ENCODE results near the gene MED9. TPM values are rescaled to one million over a fixed set of nuclear protein-coding genes. Genes with fewer than 3 reads are reported as not detected.
A peak's percentile ranks its signal among the peaks of the same experiment; 100 is the strongest.

MED9 gene
- total and polyA plus RNA-seq, 2 of the 4 experiments (the other 2 are of a cell fraction): 6.1 to 10.1 TPM

DNA sequence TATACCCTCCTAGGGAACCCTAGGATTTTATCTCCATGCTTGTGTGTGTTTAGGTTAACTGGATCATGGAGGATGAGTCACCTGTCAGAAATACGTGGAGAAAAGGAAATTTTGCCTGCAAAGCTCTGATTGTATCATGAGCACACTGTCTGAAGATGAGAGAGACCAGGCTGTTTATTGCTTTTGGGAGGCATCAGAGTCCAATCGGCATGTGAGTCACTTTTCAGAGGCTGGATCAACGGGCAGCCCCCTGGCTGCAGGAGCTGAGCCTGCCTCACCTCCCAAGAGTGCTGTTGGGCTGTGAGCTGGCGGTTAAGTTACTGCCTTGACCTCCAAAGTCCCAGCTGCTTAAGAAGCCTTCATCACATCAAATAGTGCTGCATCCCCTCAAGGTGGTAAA lies 41.5 kb upstream of the MED9 start (continued):
- TF ChIP-seq RFX5 (IDR thresholded peaks at IDR 0.05; ENCODE audit: low read depth, low read length): no peak

DNA sequence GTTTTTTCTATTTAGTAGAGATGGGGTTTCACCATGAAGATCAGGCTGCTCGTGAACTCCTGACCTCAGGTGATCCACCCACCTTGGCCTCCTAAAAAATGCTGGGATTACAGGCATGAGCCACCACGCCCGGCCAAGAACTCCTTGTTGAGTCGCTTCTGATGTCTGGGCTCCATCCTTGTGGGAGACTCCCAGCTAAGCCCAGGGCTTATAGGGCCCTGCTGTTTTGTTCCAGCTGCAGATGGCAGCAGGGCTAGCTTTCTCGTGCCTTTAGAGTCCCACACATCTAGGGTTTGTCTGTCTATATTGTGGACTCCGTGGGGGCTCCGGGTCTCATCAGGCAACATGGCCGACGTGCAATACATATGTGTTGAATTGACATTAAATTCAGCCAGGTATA lies 39.3 kb upstream of the MED9 start:
- Histone ChIP-seq H2BK120ac (ENCODE audit: low read depth, low read length) (peak overlapping the region; percentile 54; the same call in 1 of the 2 replicates), H3K14ac (replicated peaks; ENCODE audit: low read depth, low read length) (0 out of 2 replicates have a peak overlapping the region, but pooled peaks have one; percentile 25), H2AFZ (replicated peaks; ENCODE audit: low read length, poor library complexity) (no peak overlapping the region), H2AK9ac (replicated peaks; ENCODE audit: low read depth, low read length, poor library complexity) (no peak overlapping the region), H2AK5ac (ENCODE audit: low read depth, low read length) (peak overlapping the region; percentile 95), H3K9me3 (ENCODE audit: control insufficient read depth, insufficient read depth, low read length) (no peaks in the 10 kb centered on the region), H3K36me3 (ENCODE audit: control insufficient read depth, insufficient read depth, low read length) (no peaks in the 10 kb centered on the region), H3K4me3 (ENCODE audit: insufficient read depth, low read depth, low read length) (no peak overlapping the region), H2BK15ac (ENCODE audit: low read depth, low read length) (peak overlapping the region; percentile 7; the same call in 1 of the 3 replicates), H4K5ac (ENCODE audit: low read depth, low read length) (no peak overlapping the region), H4K91ac (ENCODE audit: insufficient read depth, low read depth, low read length) (peak overlapping the region; percentile 45; the same call in 1 of the 2 replicates), H3K79me1 (ENCODE audit: low read depth in 1 of 2, low read length in 2 of 2) (no peaks in the 10 kb centered on the region), H2BK5ac (ENCODE audit: low read depth, low read length, poor library complexity, severe bottlenecking) (no peak overlapping the region), H3K9ac (ENCODE audit: low read depth, low read length) (no peak overlapping the region), H3K56ac (ENCODE audit: extremely low read depth, insufficient read depth, low read length) (no peak overlapping the region), H2BK20ac (ENCODE audit: low read depth, low read length) (0 out of 2 replicates have a peak overlapping the region, but pooled peaks have one; percentile 45), H4K20me1 (ENCODE audit: insufficient read depth, low read length) (peaks cover 3% of the 10 kb centered on the region; the same call in 1 of the 2 replicates), H3K27ac (ENCODE audit: insufficient read depth, low read length) (no peak overlapping the region), H3K9me1 (ENCODE audit: insufficient read depth, low read length) (peaks cover 17% of the 10 kb centered on the region), H3K4me2 (ENCODE audit: low read depth, low read length) (no peak overlapping the region), H3K27me3 (ENCODE audit: control insufficient read depth, insufficient read depth, low read length) (no peaks in the 10 kb centered on the region), H3K4ac (ENCODE audit: low read depth, low read length) (peak overlapping the region; percentile 26; the same call in 1 of the 2 replicates), H4K8ac (ENCODE audit: low read depth in 2 of 2, low read length in 2 of 2) (no peak overlapping the region), H3K18ac (ENCODE audit: low read depth, low read length) (no peak overlapping the region), H3K4me1 (ENCODE audit: control insufficient read depth, insufficient read depth, low read length) (peaks cover 14% of the 10 kb centered on the region), H3K23ac (ENCODE audit: low read depth, low read length) (no peak overlapping the region)
- DNase-seq: no peak
- in situ Hi-C loops (cut with MboI; ENCODE audit: low sequenced_read_pairs): no loop called here
- intact Hi-C loops (cut with micrococcal nuclease): no loop called here
- ATAC-seq (ENCODE audit: low read depth): no peak
- TF ChIP-seq POLR2A (IDR thresholded peaks at IDR 0.05; ENCODE audit: low read depth, low read length) (no peak), RFX5 (IDR thresholded peaks at IDR 0.05; ENCODE audit: low read depth, low read length) (no peak), CHD1 (IDR thresholded peaks at IDR 0.05; ENCODE audit: low read depth, low read length) (no peak)
- TF ChIP-seq, protein P1, sequence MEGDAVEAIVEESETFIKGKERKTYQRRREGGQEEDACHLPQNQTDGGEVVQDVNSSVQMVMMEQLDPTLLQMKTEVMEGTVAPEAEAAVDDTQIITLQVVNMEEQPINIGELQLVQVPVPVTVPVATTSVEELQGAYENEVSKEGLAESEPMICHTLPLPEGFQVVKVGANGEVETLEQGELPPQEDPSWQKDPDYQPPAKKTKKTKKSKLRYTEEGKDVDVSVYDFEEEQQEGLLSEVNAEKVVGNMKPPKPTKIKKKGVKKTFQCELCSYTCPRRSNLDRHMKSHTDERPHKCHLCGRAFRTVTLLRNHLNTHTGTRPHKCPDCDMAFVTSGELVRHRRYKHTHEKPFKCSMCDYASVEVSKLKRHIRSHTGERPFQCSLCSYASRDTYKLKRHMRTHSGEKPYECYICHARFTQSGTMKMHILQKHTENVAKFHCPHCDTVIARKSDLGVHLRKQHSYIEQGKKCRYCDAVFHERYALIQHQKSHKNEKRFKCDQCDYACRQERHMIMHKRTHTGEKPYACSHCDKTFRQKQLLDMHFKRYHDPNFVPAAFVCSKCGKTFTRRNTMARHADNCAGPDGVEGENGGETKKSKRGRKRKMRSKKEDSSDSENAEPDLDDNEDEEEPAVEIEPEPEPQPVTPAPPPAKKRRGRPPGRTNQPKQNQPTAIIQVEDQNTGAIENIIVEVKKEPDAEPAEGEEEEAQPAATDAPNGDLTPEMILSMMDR (conservative IDR thresholded peaks at IDR 0.05; ENCODE audit: low read depth, low read length): no peak
- dilution Hi-C loops (cut with HindIII; ENCODE audit: low sequenced_read_pairs, unreplicated experiment): no loop called here
- POLR2A ChIA-PET (ENCODE audit: unreplicated experiment): no interaction called here
- CTCF ChIA-PET: no interaction called here
- WGBS, 2 experiments (ENCODE audit: extremely low coverage in 2 of 2, insufficient read length in 1 of 2): 87% methylated on average over 3 of the region's 9 CpGs; no CpG with 5 or more reads in 1 of the 2 experiments
- no TSS peak for BruUV-seq (replicated peaks)
